ENCODE measurements around the gene HMGCS1.
"Not testable (repeated sequence)": the region's sequence is repeated elsewhere in the genome, so short reads cannot be mapped to it uniquely, and the experiment has no call there.

Gene HMGCS1

GRCh38 chr5:43270645-43271044 lies 42.6 kb downstream of the HMGCS1 start:
- no peaks in the 10 kb centered on the region for H3K9me3 ChIP-seq (replicated peaks; ENCODE audit: low read length)
- H3K36me3 ChIP-seq (ENCODE audit: insufficient read depth, low read length) = no peaks in the 10 kb centered on the region
- H3K9ac ChIP-seq (ENCODE audit: low read depth, low read length) = no peak overlapping the region

DNA sequence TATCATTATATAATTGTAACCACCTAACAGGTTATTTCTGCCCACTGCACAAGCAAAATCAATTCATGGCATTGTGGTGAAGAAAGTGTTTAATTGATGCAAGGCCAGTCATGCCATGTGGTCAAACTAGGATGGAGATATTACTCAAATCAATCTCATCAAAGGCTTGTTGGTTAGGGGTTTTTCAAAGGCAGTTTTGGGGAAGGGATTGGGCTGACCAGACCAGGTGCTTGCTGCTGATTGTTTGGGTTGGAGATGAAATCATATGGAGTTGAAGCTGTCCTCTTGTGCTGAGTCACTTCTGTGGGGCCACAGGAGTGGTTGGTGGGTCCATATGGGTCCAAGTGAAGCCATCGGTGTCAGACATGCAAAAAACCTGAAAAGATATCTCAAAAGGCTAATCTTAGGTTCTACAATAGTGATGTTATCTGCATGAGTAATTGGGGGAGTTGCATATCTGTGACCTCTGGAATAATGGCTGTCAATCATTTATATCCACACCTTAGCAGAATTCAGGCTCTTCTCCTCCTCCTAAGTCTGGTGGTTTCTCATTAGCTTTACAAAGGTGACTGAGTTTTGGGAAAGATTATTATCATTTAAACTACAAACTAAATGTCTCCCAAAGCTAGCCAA lies 44.9 kb downstream of the HMGCS1 start:
- no peak overlapping the region for H3K4me3 ChIP-seq (ENCODE audit: low read length)
- H3K9ac ChIP-seq (ENCODE audit: low read depth, low read length) = no peak overlapping the region
- H3K9me3 ChIP-seq (replicated peaks; ENCODE audit: low read length) = no peaks in the 10 kb centered on the region
- H3K36me3 ChIP-seq (ENCODE audit: insufficient read depth, low read length) = no peaks in the 10 kb centered on the region
- H3K4me2 ChIP-seq (ENCODE audit: low read length) = no peak overlapping the region
- H3K27me3 ChIP-seq (ENCODE audit: control insufficient read depth, insufficient read depth, low read length) = peaks cover 10% of the 10 kb centered on the region
- no peaks in the 10 kb centered on the region for H3K4me1 ChIP-seq (ENCODE audit: control insufficient read depth, insufficient read depth, low read length)

More at GRCh38 chr5:43270645-43271044, 42.6 kb downstream of the HMGCS1 start:
- Histone ChIP-seq H3K27me3 (ENCODE audit: control insufficient read depth, insufficient read depth, low read length) (peaks cover 24% of the 10 kb centered on the region), H3K4me1 (ENCODE audit: control insufficient read depth, insufficient read depth, low read length) (no peaks in the 10 kb centered on the region), H3K4me2 (ENCODE audit: low read length) (no peak overlapping the region), H3K4me3 (ENCODE audit: low read length) (no peak overlapping the region)

DNA sequence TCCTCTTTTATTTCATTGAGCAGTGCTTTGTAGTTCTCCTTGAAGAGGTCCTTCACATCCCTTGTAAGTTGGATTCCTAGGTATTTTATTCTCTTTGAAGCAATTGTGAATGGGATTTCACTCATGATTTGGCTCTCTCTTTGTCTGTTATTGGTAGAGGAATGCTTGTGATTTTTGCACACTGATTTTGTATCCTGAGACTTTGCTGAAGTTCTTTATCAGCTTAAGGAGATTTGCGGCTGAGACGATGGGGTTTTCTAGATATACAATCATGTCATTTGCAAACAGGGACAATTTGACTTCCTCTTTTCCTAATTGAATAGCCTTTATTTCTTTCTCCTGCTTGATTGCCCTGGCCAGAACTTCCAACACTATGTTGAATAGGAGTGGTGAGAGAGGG lies 50.9 kb downstream of the HMGCS1 start:
- H3K9me3 ChIP-seq (replicated peaks; ENCODE audit: low read length) = not testable (repeated sequence)

GRCh38 chr5:43258116-43258515 lies 55.1 kb downstream of the HMGCS1 start:
- Histone ChIP-seq H3K4me1 (ENCODE audit: control insufficient read depth, insufficient read depth, low read length) (no peaks in the 10 kb centered on the region), H3K36me3 (ENCODE audit: insufficient read depth, low read length) (no peaks in the 10 kb centered on the region), H3K4me2 (ENCODE audit: low read length) (no peak overlapping the region), H3K4me3 (ENCODE audit: low read length) (no peak overlapping the region), H3K9me3 (replicated peaks; ENCODE audit: low read length) (no peaks in the 10 kb centered on the region), H3K27me3 (ENCODE audit: control insufficient read depth, insufficient read depth, low read length) (peaks cover 4% of the 10 kb centered on the region), H3K9ac (ENCODE audit: low read depth, low read length) (no peak overlapping the region)

More for the DNA sequence above, 50.9 kb downstream of the HMGCS1 start:
- H3K4me2 ChIP-seq (ENCODE audit: low read length); H3K4me3 ChIP-seq (ENCODE audit: low read length); H3K4me1 ChIP-seq (ENCODE audit: control insufficient read depth, insufficient read depth, low read length); H3K36me3 ChIP-seq (ENCODE audit: insufficient read depth, low read length); H3K27me3 ChIP-seq (ENCODE audit: control insufficient read depth, insufficient read depth, low read length); H3K9ac ChIP-seq (ENCODE audit: low read depth, low read length): not testable (repeated sequence)

- H3K9me3 ChIP-seq (replicated peaks; ENCODE audit: low read length) = no peaks in the 10 kb centered on the region
- H3K4me1 ChIP-seq (ENCODE audit: control insufficient read depth, insufficient read depth, low read length) = no peaks in the 10 kb centered on the region
- H3K27me3 ChIP-seq (ENCODE audit: control insufficient read depth, insufficient read depth, low read length) = peaks cover 14% of the 10 kb centered on the region
- H3K4me3 ChIP-seq (ENCODE audit: low read length) = no peak overlapping the region
- no peak overlapping the region for H3K9ac ChIP-seq (ENCODE audit: low read depth, low read length)
- no peak overlapping the region for H3K4me2 ChIP-seq (ENCODE audit: low read length)
- no peaks in the 10 kb centered on the region for H3K36me3 ChIP-seq (ENCODE audit: insufficient read depth, low read length)
Measured at GRCh38 chr5:43256261-43256966, 56.8 kb downstream of the HMGCS1 start.

DNA sequence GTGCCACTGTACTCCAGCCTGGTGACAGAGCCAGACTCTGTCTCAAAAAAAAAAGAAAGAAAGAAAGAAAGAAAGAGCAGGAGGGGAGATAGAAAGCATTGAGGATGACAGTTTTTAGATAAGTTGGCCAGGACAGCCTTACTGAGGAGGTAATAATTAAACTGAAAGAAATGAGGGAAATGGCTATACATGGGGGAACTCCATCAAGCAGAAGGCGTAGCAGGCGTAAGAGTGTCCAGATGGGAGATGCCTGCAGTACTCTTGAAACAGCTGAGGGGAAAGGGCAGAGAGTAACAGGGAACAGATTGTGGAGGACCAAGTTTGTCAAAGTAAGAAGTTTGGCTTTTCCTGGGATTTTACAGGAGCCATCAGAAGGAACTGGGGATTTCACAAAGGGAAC lies 57.5 kb downstream of the HMGCS1 start:
- Histone ChIP-seq H3K9ac (ENCODE audit: low read depth, low read length) (no peak overlapping the region), H3K27me3 (ENCODE audit: control insufficient read depth, insufficient read depth, low read length) (peaks cover 14% of the 10 kb centered on the region), H3K36me3 (ENCODE audit: insufficient read depth, low read length) (no peaks in the 10 kb centered on the region), H3K4me1 (ENCODE audit: control insufficient read depth, insufficient read depth, low read length) (no peaks in the 10 kb centered on the region), H3K9me3 (replicated peaks; ENCODE audit: low read length) (no peaks in the 10 kb centered on the region), H3K4me2 (ENCODE audit: low read length) (no peak overlapping the region), H3K4me3 (ENCODE audit: low read length) (no peak overlapping the region)

GRCh38 chr5:43251754-43252153 lies 61.5 kb downstream of the HMGCS1 start:
- no peaks in the 10 kb centered on the region for H3K4me1 ChIP-seq (ENCODE audit: control insufficient read depth, insufficient read depth, low read length)
- no peak overlapping the region for H3K4me2 ChIP-seq (ENCODE audit: low read length)
- no peaks in the 10 kb centered on the region for H3K36me3 ChIP-seq (ENCODE audit: insufficient read depth, low read length)
- H3K9ac ChIP-seq (ENCODE audit: low read depth, low read length) = no peak overlapping the region
- H3K27me3 ChIP-seq (ENCODE audit: control insufficient read depth, insufficient read depth, low read length) = peaks cover 14% of the 10 kb centered on the region
- no peaks in the 10 kb centered on the region for H3K9me3 ChIP-seq (replicated peaks; ENCODE audit: low read length)
- no peak overlapping the region for H3K4me3 ChIP-seq (ENCODE audit: low read length)

DNA sequence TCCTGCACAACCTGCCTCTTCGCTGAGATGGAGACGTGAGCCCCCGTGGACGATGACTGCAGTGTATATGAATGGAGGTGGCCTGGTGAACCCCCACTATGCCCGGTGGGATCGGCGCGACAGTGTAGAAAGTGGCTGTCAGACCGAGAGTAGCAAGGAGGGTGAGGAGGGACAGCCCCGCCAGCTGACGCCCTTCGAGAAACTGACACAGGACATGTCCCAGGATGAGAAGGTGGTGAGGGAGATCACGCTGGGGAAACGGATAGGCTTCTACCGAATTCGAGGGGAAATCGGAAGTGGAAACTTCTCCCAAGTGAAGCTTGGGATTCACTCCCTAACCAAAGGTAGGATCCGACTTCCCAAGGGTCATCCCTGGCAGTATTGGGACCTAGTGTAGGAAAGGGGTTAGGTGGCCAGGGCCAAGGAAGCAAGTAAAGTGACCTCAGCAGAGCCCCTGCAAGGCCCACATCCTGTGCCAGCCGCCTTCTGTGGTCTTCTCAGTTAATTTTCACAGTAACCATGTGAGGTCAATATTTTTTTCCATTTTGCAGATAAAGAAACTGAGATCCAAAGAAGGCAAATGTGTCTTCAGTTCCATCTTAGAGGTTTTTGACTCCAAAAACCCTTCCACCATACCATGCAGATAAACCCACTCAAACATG lies 67.4 kb downstream of the HMGCS1 start:
- Histone ChIP-seq H3K9ac (ENCODE audit: low read depth, low read length) (no peak overlapping the region), H3K4me2 (ENCODE audit: low read length) (no peak overlapping the region), H3K36me3 (ENCODE audit: insufficient read depth, low read length) (no peaks in the 10 kb centered on the region), H3K27me3 (ENCODE audit: control insufficient read depth, insufficient read depth, low read length) (peaks cover 17% of the 10 kb centered on the region), H3K9me3 (replicated peaks; ENCODE audit: low read length) (no peaks in the 10 kb centered on the region), H3K4me1 (ENCODE audit: control insufficient read depth, insufficient read depth, low read length) (no peaks in the 10 kb centered on the region), H3K4me3 (ENCODE audit: low read length) (no peak overlapping the region)

- no peak overlapping the region for H3K9ac ChIP-seq (ENCODE audit: low read depth, low read length)
- no peak overlapping the region for H3K4me2 ChIP-seq (ENCODE audit: low read length)
- H3K4me3 ChIP-seq (ENCODE audit: low read length) = no peak overlapping the region
- peaks cover 17% of the 10 kb centered on the region for H3K27me3 ChIP-seq (ENCODE audit: control insufficient read depth, insufficient read depth, low read length)
- no peaks in the 10 kb centered on the region for H3K36me3 ChIP-seq (ENCODE audit: insufficient read depth, low read length)
- H3K4me1 ChIP-seq (ENCODE audit: control insufficient read depth, insufficient read depth, low read length) = no peaks in the 10 kb centered on the region
- no peaks in the 10 kb centered on the region for H3K9me3 ChIP-seq (replicated peaks; ENCODE audit: low read length)
Measured at GRCh38 chr5:43244823-43245565, 68.2 kb downstream of the HMGCS1 start.

- Histone ChIP-seq H3K27me3 (ENCODE audit: control insufficient read depth, insufficient read depth, low read length) (peaks cover 17% of the 10 kb centered on the region), H3K4me3 (ENCODE audit: low read length) (no peak overlapping the region), H3K36me3 (ENCODE audit: insufficient read depth, low read length) (no peaks in the 10 kb centered on the region), H3K4me2 (ENCODE audit: low read length) (no peak overlapping the region), H3K9me3 (replicated peaks; ENCODE audit: low read length) (no peaks in the 10 kb centered on the region), H3K4me1 (ENCODE audit: control insufficient read depth, insufficient read depth, low read length) (no peaks in the 10 kb centered on the region), H3K9ac (ENCODE audit: low read depth, low read length) (no peak overlapping the region)
Measured at GRCh38 chr5:43243270-43243669, 69.9 kb downstream of the HMGCS1 start.

DNA sequence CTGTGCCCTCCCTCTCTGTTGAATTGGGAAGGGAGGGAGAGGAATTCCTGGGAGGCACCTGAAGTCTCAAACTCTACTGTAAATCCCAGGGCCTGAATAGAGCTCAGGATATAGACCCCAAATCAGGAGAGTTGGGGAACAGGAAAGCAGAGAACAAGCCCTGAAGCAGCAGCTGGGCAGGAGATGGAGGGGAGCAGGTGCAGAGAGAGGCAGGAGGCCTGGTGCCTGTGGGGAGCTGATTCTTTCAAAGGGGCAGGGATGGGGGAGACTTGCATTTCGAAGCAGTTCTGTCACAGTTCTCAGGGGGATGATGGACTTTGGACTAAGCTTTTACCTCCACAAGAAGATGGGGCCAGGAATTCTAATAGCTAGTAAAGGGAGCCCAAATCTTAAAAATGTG lies 71.0 kb downstream of the HMGCS1 start:
- H3K4me3 ChIP-seq (ENCODE audit: low read length) = no peak overlapping the region
- no peaks in the 10 kb centered on the region for H3K4me1 ChIP-seq (ENCODE audit: control insufficient read depth, insufficient read depth, low read length)
- H3K9me3 ChIP-seq (replicated peaks; ENCODE audit: low read length) = no peaks in the 10 kb centered on the region
- no peak overlapping the region for H3K9ac ChIP-seq (ENCODE audit: low read depth, low read length)
- no peaks in the 10 kb centered on the region for H3K36me3 ChIP-seq (ENCODE audit: insufficient read depth, low read length)
- peaks cover 19% of the 10 kb centered on the region for H3K27me3 ChIP-seq (ENCODE audit: control insufficient read depth, insufficient read depth, low read length)
- no peak overlapping the region for H3K4me2 ChIP-seq (ENCODE audit: low read length)

All from skeletal muscle satellite cell (primary cell).